ENCODE results near the gene SLC49A3.

Gene SLC49A3

DNA sequence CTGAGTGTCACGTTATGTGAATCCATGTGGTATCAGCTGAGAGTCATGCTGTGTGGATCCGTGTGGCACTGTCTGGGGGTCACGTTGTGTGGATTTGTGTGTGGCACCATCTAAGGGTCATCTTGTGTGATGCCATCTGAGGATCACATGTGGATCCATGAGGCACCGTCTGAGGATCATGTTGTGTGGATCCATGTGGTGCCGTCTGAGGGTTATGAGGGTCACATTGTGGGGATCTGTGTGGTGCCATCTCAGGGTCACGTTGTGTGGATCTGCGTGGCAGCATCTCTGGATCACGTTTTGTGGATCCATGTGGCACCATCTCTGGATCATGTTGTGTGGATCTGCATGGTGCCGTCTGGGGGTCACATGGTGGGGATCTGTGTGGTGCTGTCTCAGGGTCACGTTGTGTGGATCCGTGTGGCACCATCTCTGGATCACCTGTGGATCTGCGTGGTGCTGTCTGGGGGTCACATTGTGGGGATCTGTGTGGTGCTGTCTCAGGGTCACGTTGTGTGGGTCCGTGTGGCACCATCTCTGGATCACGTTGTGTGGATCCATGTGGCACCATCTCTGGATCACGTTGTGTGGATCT is 56.7 kb downstream of the SLC49A3 start:
- no peak for DNase-seq (ENCODE audit: low read depth)

More for the DNA sequence above, 56.7 kb downstream of the SLC49A3 start:
- in situ Hi-C loops (cut with HindIII; ENCODE audit: low sequenced_read_pairs) = no loop called here
- H3K4me3 ChIP-seq (ENCODE audit: low read depth, low read length) = no peak overlapping the region
- TF ChIP-seq, protein P1, sequence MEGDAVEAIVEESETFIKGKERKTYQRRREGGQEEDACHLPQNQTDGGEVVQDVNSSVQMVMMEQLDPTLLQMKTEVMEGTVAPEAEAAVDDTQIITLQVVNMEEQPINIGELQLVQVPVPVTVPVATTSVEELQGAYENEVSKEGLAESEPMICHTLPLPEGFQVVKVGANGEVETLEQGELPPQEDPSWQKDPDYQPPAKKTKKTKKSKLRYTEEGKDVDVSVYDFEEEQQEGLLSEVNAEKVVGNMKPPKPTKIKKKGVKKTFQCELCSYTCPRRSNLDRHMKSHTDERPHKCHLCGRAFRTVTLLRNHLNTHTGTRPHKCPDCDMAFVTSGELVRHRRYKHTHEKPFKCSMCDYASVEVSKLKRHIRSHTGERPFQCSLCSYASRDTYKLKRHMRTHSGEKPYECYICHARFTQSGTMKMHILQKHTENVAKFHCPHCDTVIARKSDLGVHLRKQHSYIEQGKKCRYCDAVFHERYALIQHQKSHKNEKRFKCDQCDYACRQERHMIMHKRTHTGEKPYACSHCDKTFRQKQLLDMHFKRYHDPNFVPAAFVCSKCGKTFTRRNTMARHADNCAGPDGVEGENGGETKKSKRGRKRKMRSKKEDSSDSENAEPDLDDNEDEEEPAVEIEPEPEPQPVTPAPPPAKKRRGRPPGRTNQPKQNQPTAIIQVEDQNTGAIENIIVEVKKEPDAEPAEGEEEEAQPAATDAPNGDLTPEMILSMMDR (IDR thresholded peaks at IDR 0.05; ENCODE audit: low read depth, low read length, missing control alignments) = no peak
